GOT3 (cell line): ENCODE results near the gene RGS6.
"Not testable (repeated sequence)": the region's sequence is repeated elsewhere in the genome, so short reads cannot be mapped to it uniquely, and the experiment has no call there.

Source experiments
- DNase-seq: peaks from one replicate; lab custom pipeline; 2025; ENCODE audit warnings: mixed read lengths; lab: John Stamatoyannopoulos, UW

Gene RGS6

DNA sequence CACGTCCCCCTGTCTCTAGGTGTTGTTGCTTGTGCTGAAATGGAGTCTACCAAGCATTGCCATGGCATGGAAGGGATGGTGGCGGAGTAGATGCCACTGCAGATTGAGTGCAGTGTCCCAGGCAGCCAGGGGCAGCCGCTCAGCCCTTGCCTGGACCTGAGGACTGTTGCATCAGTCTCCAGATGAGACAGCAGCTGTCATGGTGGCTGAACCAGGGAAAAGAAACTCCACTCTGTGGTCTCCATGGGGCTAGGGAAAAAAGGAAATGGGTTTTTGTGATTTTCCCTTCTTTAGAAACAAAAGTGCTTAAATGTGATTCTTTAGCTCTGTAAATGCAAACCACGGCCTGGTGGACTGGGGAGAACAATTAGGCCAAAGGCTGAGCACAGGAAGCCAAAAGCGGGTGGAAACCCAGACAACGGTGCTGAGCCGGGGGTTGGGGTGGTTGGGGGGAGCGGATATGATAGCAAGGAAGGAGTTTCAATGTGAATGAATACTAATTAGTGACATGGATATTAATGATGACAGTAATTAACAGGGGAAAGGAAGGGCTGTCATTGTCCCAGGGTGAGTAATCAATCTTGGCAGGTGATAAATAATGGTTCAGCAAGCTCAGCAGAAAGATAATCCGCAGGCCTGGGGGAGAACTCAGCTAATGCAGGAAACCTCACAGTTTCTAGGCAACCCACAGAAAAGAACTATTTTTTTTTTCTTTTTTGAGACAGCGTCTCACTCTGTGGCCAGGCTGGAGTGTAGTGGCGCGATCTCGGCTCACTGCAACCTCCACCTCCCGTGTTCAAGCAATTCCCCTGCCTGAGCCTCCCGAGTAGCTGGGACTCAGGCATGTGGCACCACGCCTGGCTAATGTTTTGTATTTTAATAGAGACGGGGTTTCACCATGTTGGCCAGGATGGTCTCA lies 519.1 kb downstream of the RGS6 start:
- no peak for DNase-seq

DNA sequence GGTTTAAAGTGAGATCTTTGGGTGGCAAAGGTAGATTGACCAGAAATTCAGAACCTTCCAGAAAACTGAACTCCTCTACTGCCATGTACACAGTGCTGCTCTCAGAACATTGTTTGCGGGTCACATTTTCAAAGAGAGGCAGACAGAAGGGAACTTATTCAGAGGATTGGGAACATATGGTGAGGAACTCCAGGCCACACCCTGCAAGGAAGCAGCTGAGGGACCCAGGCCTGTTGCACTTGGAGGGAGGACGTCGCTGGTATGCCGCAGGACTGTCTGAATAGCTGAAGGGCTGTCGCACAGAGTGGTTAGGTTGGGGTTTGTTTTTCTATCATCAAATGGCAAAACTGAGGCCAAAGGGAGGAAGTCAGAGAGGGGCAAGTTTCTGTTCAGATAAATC lies 520.5 kb downstream of the RGS6 start:
- DNase-seq = no peak

DNA sequence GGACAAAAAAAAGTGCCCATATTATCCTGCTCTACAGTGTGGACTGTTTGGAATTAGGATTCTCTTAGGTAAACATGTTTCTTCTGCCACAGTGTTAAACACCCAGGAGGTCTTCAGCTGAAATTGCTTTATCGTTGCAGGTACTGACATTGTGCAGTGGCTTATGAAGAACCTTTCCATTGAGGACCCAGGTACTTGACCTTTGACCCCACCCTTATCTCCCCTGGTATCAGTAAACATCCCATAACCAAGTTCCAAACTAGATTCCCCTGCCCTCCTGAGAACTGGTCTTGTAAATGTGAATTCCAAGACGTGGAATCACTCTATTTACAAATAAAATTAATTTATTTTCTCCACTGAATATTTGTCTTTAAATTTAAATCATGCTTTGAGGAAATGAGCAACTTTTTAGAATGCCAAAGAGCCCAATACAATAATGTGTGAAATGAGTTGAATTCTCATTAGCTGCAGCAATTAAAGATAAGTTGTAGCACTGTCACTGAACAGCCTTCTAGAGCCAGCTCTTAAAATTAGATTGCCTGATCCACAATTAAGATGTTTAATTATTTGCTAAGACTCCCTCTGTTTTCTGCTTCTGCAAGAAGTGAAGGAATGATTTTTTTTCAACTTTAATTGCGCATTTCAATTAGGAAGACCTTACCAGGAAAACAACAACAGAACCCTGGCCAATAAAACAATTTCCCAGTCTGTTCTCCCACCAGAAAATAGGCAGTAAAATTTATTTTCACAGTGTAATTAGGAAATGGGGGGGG lies 522.3 kb downstream of the RGS6 start:
- no peak for DNase-seq

DNA sequence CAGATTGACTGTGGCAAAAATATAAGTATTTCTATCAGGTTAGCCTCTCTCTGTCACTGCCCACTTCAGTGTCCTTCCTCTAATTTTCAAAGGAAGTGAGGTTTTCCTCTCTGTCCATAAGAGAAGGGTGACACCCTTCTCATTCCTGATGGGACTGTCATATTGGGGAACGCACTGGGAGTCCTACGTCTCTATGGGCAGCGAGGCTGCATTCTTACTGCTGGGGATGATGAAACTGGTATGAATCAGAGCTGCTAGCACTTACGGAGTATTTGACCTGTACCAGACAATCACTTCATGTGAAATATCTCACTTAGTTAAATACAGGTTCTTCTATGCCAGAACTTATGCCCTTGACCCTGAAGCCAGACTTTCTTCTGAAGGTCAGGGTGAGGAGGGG lies 525.4 kb downstream of the RGS6 start:
- no peak for DNase-seq

DNA sequence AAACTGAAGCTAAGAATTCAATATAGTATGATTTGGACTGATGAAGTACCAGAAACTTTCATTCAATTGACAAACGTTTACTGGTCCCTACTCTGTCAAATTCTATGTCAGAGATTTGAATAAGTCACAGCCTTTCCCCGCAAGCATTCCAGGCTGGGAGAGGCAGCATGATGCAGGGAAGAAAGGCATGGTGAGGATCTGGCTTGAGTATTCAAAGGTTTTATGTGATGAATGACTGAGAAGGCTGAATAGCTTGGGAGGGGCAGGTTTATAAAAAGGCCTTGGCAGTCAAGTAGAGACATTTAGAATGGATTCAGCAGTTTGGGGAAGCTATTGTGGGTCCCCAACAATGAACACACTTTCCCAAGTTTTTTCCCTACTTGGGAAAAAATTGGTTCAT lies 529.8 kb downstream of the RGS6 start:
- no peak for DNase-seq

DNA sequence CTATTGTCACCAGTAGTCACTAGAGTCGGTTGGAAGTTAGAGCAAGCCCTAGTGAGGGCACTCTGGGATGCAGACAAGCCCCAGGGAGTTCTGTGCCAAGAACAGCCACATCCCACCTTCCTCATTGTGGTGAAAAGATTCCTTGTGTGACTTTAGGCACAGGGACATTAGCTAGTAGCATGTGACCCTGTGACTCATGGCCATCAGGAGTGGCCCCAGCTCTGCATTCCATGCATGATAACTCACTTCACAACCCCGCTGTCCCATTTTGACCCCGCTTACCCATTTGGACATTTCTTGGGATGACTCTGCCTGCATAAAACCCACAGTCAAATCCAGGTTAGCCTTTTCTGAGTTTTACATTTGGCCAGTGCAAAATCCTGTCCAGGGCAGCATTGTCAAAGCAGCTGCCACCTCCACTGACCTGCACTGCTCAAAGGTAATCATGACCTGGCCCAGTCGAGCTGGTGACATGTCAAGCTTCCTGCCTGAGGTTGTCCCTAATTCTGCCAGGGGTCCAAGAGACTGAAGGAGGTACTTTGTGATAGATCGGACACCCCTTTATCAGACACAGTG lies 531.1 kb downstream of the RGS6 start:
- DNase-seq = no peak

DNA sequence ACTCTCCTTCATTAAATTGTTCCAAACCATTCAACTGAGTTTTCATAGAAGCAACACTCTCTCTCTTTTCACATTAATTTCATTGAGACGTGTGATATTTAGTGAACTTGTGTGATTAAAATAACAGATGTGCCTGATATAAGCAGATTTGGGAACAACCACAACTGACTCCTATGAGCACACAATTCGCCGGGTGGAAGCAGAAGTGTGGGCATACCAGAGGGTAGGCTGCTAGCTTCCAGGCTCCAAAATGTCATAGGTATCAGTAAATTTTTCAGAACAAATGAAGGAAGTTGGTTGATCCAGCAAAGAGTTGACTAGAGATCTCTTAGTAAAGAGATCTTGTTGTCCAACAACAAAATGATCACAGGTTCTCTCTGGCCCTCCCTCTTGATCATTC lies 532.0 kb downstream of the RGS6 start:
- DNase-seq = no peak

DNA sequence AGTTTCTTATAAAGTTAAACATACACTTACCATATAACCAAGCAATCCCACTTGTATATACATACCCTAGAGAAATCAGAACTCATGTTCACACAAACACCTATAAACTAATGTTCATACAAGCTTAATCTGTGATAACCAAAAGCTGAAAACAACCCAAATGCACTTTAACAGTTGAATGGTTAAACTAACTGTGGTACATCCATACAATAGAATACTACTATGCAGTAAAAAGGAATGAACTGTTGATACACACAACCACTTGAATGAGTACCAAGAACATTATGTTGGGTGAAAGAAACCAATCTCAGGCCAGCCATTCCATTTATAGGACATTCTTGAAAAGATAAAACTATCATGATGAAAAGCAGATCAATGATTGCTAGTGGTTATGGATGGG lies 534.1 kb downstream of the RGS6 start:
- DNase-seq = no peak

DNA sequence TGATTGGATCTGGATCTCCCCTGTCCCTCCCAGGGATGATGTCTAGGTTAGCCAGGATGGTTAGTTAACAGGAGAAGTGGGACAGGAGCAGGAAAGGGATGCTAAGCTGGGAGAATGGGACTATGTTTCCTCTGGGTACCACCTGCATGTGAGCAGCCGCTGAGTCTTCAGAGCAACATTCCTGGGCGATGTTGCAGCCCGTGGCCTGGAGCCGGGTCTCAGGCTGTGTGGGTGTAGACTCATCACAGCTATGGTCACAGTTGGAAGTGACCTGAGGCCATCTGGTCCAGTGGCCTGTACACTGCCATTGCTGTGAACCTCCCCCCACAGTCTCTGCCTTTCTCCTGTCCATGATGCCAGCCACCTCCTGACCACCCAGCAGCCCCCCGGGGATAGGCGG lies 539.1 kb downstream of the RGS6 start:
- DNase-seq = no peak

DNA sequence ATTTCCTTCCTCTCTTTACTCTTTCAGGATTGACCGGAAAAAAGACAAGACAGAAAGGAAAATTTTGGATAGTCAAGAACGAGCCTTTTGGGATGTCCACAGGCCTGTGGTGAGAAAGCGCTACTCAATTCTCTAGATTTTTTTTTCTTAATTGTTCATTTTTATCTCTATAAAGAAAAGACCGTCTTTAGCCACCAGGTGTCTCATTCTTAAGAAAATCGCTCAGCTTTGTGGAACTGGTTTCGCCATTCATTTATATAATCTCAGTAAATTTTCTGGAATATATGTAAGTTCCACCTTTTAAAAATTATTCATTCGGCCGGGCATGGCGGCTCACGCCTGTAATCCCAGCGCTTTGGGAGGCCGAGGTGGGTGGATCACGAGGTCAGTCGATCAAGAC lies 540.6 kb downstream of the RGS6 start:
- DNase-seq = no peak

DNA sequence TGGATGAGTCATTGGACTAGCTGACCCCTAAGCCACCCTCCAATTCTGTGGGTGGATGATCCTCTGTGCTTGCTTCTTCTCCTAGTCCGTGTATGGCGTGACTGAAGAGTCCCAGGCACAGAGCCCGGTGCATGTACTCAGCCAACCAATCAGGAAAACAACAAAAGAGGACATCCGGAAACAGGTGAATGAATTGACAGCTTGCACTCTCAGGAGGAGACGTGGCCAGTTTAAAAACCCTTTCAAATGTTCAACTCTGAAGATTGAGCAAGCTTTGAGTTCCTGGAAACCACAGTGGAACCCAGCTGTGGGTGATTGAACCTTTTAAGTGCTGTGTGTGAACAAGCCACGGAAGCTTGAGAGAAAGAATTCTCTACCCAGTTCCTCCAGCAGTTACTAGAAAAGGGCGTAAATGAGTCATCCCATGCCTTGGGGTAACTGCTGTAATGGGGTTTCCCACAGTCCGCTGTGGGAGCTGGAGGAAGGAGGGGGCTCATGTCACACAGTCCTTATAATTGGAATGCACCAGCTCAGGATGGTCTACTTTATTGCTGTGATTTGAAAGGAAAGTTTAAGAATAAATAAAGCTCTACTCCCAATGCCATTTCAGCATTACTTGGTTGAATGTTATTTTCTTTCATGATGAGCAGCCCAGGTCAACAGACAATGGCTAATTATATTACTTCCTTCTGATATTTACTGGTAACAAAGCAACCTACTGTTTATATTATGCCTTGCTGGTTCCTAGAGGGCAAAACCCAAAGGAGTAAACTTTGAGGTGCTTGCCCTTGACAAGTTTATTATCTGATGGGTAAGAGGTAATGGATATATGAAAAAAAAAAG lies 544.6 kb downstream of the RGS6 start:
- no peak for DNase-seq

DNA sequence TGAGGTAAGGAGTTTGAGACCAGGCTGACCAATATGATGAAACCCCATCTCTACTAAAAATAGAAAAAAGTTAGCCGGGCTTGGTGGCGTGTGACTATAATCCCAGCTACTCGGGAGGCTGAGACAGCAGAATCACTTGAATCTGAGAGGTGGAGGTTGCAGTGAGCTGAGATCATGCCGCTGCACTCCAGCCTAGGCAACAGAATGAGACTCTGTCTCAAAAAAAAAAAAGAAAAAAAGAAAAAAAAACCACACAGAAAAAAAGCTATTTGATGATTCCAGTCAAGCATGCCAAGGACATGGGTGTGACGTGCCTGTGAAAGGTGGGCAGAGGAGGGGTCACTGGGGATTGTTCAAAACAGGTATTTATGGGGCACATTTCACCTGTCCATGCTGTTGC lies 545.3 kb downstream of the RGS6 start:
- DNase-seq = not testable (repeated sequence)

DNA sequence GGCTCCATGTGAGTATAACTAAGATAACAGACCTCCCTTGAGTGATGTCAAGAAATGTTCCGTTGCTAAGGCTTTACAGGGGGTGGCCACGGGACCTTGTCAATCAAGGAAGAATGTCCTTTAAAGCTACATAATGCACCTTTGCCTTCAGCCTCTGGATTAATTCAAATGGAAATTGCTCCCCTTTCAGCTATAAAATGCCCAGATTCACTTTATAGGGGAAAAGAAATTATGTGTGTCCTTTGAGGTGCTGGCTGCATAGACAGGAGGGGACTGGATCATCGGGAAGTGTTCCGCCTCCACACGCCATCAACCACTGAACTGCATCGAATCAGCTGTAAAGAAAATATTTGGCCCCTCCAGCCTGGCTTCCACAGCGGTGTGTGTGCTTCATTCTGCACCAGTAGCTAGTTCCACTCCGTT lies 546.3 kb downstream of the RGS6 start:
- no peak for DNase-seq

DNA sequence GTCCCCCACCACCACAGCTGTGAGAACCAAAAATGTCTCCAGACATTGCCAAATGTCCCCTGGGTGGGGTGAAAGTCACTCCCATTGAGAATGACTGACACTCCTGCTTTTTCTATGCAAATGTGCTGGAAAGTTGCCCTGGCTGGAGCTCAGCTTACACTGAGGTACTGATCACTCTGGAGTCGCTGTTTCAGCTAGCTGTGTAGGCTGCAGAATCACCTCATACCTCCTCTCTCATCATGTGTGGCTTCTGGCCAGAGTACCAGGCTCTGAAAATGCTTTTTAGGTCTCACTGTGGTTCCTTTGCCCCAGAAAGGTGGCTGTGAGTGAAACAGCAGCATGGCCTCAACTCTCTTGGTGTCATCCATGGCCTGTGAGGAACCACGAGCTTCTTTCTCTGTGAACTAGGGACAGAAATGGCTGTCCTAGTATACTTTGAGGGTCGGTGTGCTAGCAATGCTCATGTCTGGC lies 547.3 kb downstream of the RGS6 start:
- no peak for DNase-seq

DNA sequence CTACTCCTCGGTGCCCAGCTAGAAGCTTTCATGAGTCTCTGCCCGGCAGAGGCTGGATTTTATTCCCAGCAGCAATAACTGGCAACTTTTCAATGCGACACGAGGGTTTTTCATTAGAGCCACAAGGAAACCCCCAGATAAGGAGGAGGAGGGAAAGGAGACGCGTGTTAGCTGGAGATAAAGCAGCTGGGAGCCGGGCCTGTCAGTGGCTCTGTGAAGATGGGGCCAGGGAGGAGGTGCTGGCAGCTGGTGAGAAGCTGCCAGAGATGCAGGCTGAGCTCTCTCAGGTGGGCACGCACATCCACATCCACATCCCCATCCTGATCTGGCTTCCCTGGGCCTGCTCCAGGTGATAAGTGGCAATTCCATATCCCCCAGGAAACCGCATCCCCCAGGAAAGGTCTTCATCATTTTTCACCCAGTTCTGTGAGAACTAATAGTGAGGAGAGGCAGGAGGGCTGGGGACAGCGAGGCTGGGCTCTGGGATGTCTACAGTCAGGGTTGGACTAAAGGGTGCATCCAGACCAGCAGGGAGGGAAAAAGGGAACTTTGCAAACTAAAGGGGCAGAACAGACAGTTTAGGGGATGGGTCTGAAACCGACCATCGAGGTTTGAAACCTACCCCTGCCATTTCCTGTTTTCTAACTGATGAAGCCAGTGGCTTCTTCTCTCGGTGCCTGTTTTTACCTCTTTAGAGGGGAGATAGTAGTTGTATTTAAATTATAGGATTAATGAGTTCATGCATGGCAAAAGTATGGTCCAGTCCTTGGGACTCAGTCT lies 548.4 kb downstream of the RGS6 start:
- no peak for DNase-seq

DNA sequence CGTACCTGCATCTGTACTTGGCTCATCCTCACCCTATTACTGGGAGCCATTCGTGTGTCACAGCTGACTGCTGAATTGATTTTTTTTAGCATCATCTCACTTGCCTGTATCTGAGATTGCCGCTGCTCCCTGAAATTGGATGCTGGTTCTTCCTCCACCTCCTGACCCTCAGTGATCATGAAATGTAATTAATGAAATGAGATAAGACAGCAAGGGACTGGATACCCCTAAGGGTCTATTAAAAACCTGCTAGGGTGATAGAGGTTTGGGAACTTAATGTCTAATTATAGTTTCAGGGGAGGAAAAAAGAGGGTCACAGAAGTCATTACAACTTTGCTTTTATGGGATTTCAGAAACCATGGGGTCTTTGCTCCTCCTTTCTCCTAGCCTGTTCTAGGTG lies 551.1 kb downstream of the RGS6 start:
- no peak for DNase-seq

DNA sequence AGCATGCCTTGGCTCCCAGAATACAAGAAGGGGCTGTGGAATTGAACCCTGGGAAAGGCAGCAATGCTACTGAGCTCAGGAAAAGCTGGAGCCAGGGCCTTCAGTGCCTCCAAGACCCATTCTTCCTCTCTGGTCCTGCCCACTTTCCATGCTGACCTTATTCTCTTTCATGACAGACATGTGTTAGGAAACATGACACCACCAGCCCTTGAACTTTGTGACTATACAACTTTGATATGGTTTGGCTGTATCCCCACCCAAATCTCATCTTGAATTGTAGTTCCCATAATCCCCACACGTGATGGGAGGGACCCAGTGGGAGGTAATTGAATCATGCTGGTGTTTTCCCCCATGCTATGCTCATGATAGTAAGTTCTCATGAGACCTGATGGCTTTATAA lies 553.5 kb downstream of the RGS6 start:
- no peak for DNase-seq

DNA sequence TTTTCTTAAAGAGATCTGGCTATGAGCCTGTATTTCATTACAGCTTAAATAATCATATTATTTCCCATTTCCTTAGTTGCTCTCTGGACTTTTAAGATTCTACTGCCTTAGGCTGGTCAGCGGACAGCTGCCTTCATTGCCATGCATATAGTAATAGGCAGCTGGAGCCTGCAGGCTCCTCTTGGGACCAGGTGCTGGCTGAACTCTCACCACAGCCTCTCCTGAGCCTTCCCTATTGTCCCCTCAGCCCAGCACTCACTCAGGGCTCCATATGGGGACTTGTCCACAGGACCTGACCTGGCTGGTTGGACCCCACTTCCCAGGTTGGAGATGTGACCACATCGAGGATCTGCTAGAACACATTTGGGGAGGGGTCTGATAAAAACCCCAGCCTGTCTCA lies 556.3 kb downstream of the RGS6 start:
- no peak for DNase-seq

DNA sequence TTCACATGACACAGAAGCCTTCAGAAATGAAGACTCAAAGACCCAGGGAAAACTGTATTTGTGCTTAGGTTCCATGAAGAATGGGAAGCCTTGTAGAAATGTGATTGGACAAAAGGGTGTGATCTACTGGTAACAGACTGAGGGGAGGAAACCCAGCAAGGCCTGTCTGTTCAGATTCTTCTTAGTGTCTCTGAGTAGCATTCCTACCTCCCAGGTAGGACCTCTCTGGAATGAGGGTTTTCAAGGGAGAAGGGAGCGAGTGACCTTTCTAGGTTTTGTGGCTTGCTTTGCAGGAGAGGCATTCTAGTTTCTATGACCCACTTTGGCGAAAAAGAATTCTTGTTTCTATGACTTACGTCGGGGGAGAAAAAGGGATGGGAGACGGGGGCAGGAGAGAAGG lies 560.0 kb downstream of the RGS6 start:
- DNase-seq = no peak

DNA sequence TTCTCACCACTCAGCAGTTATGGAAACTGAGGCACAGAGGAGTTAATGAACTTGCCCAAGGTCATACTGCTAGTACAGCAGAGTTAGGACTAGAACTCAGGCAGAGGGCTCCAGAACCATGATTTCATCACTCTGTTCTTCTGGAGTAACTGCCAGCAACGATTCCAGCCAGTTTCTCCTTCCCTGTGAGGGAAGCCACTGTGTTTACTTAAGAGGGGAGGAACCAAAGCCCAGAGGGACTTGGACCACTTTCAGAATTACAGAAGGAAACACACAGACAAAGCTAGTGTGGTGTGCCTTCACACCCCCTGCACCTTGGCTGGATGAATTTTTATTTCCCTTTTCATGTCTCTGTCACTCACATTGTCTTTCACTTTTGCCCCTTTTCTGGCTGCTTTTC lies 563.4 kb downstream of the RGS6 start:
- no peak for DNase-seq

DNA sequence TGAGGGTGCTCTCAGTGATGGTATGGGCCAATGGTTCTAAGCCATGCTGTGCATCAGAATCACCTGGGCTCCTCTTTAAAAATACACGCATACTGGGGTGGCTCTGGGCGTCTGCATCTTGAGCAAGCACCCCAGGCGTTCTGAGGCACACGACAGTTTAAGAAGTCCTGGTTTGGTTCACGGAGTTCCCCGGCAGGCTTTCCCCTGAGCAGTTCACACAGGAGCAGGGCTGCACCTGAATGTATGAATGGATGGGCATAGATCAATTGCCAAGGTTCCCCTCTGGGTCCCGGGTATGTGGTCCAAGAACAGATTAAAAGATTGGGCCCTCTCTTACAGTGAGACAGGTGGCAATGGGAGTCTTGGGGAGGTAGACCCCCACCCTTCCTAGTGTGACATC lies 566.4 kb downstream of the RGS6 start:
- DNase-seq = no peak
